GM12874 (cell line): Measurements from ENCODE around the gene GREM2.

Experiments used
- CTCF ChIP-seq: IDR thresholded peaks from 2 replicates; pipeline ENCODE4 v1.5.1; 2011; ENCODE audit warnings: low read depth, mild to moderate bottlenecking, control low read depth, low read length, moderate library complexity; ENCODE audit not compliant: insufficient read depth

Gene GREM2

DNA sequence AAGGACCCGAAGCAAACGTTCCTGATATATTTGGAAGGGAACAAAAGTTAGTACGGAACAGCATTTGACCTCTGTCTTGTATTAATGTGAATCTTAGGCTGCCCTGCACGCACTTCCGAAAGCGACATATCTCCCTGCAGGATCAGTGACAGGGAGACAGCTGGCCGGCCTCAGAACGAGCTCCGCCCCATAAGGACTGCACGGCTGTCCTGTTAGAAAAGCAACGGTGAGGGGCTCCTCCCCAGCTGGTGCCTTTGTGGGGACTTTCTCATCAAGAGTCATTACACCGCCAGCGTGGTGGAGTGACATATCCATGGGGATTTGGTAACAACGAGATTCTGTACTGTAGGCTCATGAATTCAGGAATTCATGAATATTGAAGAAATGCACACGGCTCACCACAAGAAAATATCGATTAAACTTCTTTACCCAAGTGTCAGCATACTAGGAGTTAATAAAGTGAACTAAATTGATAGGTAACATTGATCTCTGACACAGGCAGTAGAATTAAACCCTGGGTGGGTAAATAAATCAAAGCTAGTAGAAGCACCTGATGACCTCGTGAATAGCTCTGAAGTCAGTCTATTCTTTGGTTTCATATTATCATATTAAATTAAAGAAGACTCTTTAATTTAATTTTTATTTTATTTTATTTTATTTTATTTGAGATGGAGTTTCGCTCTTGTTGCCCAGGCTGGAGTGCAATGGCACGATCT lies 8.1 kb upstream of the GREM2 start:
- TF ChIP-seq CTCF = no peak

DNA sequence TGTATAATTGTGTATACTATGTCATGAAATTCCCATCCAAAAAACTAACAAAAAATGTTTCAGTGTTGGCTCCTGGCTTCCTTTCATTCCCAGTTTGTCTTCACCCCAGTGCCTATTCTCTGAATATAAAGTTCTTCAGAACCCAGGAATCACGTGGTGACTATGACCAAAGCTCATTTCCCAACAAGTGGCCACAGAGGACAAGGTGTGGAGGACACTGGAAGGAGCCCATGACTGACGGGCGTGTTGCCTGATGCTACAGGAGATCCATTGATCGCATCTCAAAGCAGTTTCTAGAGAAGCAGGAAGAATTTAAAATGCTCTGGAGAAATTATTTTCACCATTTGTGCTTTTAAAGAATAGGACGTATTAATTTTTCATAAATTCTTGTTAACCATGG lies 7.4 kb upstream of the GREM2 start:
- no peak for TF ChIP-seq CTCF

- TF ChIP-seq CTCF = no peak
These were observed 7.0 kb upstream of the GREM2 start for GRCh38 chr1:240618946-240619345.

DNA sequence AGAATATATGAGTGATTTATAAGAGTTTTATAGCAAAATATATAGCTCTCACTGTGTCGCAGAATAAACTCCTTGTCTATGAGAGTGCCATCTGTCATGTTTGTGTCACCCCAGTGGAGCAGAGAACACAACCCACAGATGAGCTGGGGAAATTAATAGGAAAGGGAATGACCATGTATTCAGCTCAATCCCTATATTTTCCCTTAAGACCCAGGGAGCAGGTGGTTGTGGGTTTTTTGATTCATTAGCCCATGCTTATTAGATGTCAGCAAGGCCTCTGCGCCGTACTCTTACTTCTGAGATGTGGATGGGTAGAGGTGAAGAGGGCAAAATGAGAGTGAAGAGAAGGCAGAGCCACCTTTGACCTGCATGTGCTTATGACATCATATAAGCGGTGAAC lies 4.1 kb upstream of the GREM2 start:
- TF ChIP-seq CTCF = no peak

- TF ChIP-seq CTCF = no peak
These were observed 1.6 kb upstream of the GREM2 start for GRCh38 chr1:240613356-240614142.

GRCh38 chr1:240612811-240613210 lies 856 bp upstream of the GREM2 start:
- TF ChIP-seq CTCF = no peak

- no peak for TF ChIP-seq CTCF
These were observed 732 bp downstream of the GREM2 start for GRCh38 chr1:240611228-240611618.
